ENCODE results near the gene TBX2.

Gene TBX2

DNA sequence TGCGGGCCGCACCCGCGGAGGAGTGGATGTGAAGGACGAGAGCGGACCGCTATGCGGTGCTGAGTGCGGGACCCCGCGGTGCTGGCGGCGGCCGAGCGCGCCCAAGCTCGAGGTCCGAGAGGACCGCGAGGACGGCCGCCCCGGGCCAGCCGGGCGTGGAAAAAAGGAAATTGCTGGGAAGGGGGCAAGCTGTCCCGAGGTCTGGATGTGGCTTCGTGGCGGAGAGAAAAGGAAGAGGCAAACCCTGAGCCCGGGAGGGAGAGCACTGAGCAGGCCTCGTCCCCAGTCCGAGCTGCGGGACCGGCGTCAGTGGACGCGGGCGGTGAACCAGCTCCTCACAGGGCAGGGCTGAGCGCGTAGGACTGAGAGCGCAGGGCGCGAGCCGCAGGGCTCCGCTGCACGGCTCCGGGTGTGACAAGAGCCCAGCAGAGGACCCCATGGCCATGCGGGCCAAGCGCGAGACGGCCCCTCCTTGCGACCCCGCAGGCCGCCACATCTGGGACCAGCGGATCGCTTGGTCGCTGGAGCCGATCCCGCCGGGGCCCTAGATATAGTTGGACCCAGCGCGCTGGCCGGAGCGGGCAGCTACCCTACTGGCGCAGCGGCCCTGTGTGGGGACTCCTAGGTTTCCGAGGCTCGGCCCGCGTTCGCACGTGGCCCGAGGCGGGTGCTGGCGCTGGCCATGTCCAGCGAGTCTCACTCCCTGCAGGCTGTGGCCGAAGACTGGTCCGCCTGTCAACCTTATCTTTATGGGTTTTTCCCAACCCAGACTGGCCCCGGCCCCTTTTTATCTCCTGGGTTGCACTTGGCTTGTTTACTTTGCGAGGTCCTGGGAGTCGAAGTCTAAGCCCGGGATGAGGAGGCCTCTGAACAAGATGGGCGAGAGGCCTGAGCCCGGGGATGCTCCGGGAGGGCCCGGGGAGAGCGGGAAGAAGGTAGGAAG, 55.0 kb downstream of the TBX2 start:
- no peak for DNase-seq (ENCODE audit: low spot score)

DNA sequence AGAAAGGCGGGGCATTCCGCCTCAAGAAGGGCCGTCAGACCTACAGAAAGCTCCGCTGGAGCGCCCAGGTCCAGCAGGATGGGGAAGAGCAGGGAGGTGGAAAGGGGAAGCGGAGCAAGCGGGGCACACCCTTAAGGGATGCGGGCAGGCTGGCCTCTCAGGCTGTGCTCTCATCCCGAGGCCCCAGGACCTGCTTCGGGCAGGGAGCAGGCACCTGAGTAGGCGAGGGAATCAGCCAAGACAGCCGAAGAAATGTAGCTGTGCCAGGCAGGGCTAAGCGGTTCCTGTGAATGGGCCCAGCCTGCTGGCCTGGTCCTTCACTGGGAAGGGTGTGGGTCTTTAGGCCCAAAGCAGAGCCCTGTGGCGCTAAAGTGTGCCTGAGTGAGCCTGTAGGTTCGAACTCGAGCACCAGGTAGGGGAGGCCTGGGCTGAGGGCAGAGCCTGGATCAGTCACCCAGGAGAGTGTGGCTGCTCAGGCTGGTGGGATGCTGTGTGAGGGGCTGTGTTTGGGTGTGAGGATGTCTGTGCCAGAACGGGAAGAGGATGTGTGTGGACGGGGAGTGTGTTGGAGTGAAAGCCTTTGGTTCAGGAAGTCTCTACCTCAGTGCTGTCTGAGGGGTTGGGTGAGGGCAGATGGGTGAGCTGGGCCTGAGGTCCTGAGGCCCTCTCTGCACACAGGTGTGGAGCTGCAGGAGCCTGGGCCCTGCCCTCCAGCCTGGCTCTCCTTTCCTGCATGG, 55.8 kb downstream of the TBX2 start:
- DNase-seq (ENCODE audit: low spot score), result no peak

DNA sequence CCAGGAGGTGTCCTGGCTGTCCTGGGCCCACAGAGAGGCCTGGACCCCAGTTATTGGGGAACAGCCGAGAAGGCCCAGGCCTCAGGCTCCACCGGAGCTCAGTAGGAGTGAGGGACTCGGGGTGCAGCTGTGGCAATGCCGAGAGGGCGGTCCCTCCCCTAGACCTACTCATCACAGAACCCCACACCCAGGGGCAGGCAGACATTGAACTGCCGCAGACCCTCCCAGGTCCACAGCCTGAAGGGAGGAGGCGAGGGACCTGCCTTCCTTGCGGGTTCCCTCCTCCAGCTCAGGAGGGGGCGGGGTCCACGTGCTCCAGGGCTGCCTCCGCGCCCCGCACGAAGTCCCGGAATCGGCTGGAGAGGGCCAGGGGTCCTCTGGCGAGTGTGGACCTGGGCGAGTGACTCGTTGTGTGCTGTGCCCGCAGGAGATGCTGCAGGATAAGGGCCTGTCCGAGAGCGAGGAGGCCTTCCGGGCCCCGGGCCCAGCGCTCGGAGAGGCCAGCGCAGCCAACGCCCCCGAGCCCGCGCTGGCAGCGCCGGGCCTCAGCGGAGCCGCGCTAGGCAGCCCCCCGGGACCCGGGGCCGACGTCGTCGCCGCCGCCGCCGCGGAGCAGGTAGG, 56.5 kb downstream of the TBX2 start:
- no peak for DNase-seq (ENCODE audit: low spot score)

DNA sequence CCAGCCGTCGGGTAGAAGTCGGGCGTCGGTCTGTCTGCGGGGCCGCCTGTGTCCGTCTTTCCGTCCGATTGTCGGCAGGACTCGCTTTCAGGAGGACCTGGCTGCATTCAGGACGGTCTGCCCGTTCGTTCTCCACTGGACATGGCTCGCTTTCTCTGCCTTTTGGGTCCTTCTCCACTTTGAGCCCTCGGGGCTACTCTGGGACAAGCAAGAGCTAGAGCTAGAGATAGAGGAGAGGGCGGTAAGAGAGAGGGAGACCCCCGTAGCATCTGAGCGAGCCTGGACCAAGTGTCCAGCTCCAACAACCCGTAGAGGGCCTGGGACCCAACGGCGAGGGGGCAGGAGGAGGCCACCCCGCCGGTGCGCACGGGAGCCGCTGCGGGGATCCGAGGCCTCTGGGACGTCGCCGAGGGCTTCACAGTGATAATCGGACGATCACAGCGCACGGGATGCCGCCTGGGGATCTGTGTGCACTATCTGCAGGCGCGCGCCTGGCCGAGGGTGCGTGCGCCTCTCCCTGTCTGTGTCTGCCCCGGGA, 57.1 kb downstream of the TBX2 start:
- DNase-seq (ENCODE audit: low spot score), result no peak

DNA sequence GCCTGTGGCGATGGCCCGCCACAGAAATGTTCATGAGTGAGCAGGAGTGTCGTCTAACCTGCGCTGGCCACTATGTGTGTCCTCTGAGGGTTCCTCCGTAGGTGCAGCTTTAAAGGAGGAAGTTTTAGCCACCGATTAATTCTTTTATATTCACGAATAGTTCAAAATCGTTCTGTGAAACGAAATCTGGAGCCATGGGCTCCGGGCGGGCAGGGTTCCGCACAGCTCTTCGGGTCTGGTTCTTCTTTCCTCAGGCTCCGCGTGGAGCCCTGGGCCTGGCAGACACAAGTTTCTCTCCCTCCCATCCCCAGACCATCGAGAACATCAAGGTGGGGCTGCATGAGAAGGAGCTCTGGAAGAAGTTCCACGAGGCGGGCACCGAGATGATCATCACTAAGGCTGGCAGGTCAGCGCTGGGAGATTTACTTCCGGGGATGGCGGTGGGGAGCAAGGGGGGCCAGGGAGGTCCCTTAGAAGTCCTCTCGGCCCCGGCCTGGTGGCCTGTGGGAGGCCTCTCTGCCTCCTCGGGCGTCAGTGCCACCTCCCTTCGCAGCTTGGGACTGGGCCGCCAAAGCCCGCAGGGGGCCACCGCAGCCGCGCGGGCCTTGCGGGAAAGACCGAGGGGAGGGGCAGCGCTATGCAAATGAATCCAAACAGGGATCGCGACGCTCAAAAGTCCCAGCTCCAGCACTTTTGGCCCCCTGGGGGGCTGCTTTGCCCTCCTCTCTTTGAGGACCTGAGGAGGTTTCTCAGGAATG, 57.8 kb downstream of the TBX2 start:
- no peak for DNase-seq (ENCODE audit: low spot score)

DNA sequence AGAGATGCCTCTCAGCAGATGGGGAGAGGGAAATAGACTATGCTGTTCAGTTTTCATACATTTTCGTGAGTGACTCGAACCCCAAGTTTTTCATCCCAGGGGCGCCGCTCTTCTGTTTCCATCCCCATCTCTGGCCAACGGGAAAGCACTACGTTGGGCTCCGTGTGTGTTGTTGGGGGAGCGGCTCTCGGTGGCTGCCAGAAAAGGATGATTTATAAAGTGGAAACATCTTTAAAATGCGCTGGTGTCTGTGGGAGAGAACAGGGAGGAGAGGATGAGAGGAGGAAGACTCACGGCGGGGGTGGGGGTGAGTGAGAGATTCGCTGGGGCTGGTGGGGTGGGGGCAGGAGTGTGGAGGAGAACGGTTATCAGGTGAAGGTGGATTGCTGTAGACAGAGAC, 58.4 kb downstream of the TBX2 start:
- DNase-seq (ENCODE audit: low spot score), result no peak

DNA sequence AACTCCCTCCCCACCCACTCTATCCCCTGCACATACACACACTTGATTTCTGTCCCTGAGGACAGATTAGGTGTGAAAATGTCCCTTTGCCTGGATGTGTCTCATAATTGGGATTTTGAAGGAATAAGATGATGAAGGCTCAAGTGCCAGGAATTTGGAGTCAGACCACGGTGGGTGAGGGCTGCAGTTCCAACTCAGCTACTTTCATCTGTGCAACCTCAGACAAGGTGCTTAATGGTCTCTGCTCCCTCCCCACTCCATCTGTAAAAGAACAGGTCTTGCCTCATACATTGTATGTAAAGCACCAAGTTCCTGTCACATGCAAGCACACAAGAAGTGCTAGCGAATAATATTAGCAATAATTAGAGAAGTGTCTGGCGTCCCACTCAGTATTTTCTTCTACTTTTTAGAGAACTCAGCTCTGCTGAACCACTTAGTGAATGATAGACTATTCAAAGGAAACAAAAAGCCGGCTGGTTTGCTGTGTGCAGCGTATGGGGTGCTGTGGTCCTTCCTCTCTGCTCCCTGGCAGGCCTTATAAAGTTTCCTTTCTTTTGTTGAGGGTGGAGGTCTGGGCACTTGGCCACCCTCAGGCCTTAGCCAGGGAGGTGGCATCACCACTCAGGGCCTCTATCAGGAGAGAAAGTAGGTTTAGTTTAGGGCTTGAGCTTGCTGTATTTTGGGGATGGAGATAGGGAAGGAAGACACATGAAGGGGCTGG, 58.9 kb downstream of the TBX2 start:
- no peak for DNase-seq (ENCODE audit: low spot score)

Measured in COLO829 (cell line).